Measurements from ENCODE around the gene UNC5CL. TPM values are rescaled to one million over a fixed set of nuclear protein-coding genes. Genes with fewer than 3 reads are reported as not detected.

Gene UNC5CL
- total RNA-seq, 5 donors from 2014 or later (not counting 1 experiment from before 2014, with no cell fraction given): 4.3 to 7.3 (median 5.5) TPM

DNA sequence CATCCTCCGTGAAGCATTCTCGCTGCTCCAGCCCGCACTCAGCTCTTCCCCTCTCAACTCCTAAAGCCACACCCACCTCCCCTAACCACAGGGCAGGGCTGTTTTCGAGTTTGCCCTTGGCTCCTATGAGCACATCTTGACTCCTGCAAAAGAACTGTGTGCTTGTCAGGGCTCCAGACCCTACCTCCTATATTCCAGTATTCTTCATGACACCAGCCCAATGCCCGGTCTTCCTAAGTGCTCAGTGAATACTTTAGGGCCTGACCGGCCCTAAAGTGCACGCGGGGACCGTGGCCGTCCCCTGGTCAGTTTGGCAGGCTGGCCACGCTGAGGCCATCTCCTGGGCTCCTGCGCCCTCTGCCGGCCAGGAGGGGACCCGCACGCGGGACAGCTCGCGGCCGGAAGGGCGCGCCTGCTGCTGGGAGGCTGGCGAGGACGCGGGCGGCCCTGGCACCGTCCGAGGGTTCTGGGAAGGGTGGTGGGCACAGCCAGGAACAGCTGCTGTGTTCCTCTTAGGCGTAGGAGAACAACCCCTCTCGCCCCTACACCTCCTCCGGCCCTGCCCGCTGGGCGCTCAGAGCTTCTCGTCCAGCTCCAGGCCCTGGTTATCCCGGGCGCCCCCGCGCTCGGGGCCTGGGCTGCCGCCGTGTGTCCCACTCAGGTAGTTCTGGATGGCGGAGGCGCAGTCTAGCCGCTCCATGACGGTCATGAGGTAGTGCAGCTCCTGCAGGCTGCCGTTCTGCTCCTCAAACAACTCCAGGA is 11.0 kb downstream of the UNC5CL start:
- H3K4me3 Mint-ChIP-seq: peak overlapping the region; percentile 78 to 84 (median 81)
- H3K9me3 ChIP-seq: no peaks in the 10 kb centered on the region

DNA sequence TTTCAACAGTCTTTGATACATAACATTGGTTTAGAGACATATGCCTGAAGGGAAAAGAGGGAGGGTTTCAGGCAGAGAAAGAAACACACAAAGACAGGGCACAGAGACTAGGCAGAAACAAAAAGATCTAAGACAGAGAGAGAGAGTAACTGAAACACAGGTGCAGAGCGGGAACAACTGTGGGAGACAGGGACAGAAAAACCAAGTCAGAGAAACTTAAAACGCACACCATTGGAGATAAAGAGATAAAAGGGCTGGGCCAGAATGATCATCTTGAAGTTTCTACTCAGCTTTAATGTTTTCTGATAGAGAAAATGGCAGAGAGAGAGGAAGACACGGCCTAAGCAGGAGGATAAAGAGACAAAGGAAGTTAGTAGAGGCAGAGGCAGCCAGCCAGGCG is 11.8 kb downstream of the UNC5CL start:
- no peaks in the 10 kb centered on the region for H3K9me3 Mint-ChIP-seq
- ChIA-PET CTCF (interaction anchor here (0.9 to 1.9 kb wide), 5 partner anchors 13 to 155 kb away, joined by 3 to 7 read pairs (median 3); partner anchors contain the start of genes NFYA (in 1 of the 2) and OARD1 (in 1 of the 2)), POLR2A (no interaction called here)
- H3K4me1 Mint-ChIP-seq: peaks cover 23 to 26% (median 23%) of the 10 kb centered on the region in 3 donors
- H3K4me1 ChIP-seq (ENCODE audit: control insufficient read depth in 1 of 2, extremely low read depth in 1 of 2, insufficient read depth in 2 of 2, low read length in 2 of 2): peaks cover 12 to 22% of the 10 kb centered on the region in 2 experiments
- peak overlapping the region; percentile 50 for H3K27ac ChIP-seq (ENCODE audit: low read length)
- no peaks in the 10 kb centered on the region for H3K9me3 ChIP-seq
- 74% methylated on average over 2 of the region's 4 CpGs for WGBS (ENCODE audit: insufficient coverage)
- H3K27ac Mint-ChIP-seq: peak overlapping the region; percentile 92 to 93
- ATAC-seq (replicated peaks in 1 of 4) (peak in 2 of 4 experiments; percentile 5 to 23), DNase-seq (no peak)
- peak overlapping the region; percentile 78 to 84 (median 81) for H3K4me3 Mint-ChIP-seq
- no peaks in the 10 kb centered on the region for H3K36me3 Mint-ChIP-seq
- no peaks in the 10 kb centered on the region for H3K27me3 ChIP-seq (replicated peaks in 1 of 2; ENCODE audit: control insufficient read depth in 2 of 2, extremely low read depth in 1 of 2, insufficient read depth in 2 of 2, low read length in 1 of 2)
- no peaks in the 10 kb centered on the region for H3K27me3 Mint-ChIP-seq
- no peaks in the 10 kb centered on the region for H3K36me3 ChIP-seq (ENCODE audit: control insufficient read depth in 2 of 2, extremely low read depth in 1 of 2, insufficient read depth in 1 of 2, low read length in 1 of 2)
- peak overlapping the region; percentile 68 to 75 for H3K4me3 ChIP-seq (ENCODE audit: control insufficient read depth in 1 of 2, extremely low read depth in 1 of 2, low read length in 1 of 2)

More for the DNA sequence above, 11.0 kb downstream of the UNC5CL start:
- Mint-ChIP-seq H3K36me3 (no peaks in the 10 kb centered on the region), H3K4me1 (peaks cover 23 to 26% (median 23%) of the 10 kb centered on the region in 3 donors), H3K27ac (peak overlapping the region; percentile 92 to 93), H3K27me3 (no peaks in the 10 kb centered on the region), H3K9me3 (no peaks in the 10 kb centered on the region)
- ATAC-seq (replicated peaks in 1 of 4): peak; percentile 88 to 91 (median 90)
- H3K4me1 ChIP-seq (ENCODE audit: control insufficient read depth in 1 of 2, extremely low read depth in 1 of 2, insufficient read depth in 2 of 2, low read length in 2 of 2): peaks cover 12 to 22% of the 10 kb centered on the region in 2 experiments
- DNase-seq: peak; percentile 21 to 82 (median 57)
- no peaks in the 10 kb centered on the region for H3K27me3 ChIP-seq (replicated peaks in 1 of 2; ENCODE audit: control insufficient read depth in 2 of 2, extremely low read depth in 1 of 2, insufficient read depth in 2 of 2, low read length in 1 of 2)
- peak overlapping the region; percentile 60 for H3K27ac ChIP-seq (ENCODE audit: low read length)
- POLR2A ChIA-PET: interaction anchor here in 1 of 2 donors (0.5 to 1.0 kb wide), 2 partner anchors 35 to 52 kb away, joined by 3 to 4 read pairs; no protein-coding TSS in a partner anchor
- peak overlapping the region; percentile 68 to 75 for H3K4me3 ChIP-seq (ENCODE audit: control insufficient read depth in 1 of 2, extremely low read depth in 1 of 2, low read length in 1 of 2)
- no peaks in the 10 kb centered on the region for H3K36me3 ChIP-seq (ENCODE audit: control insufficient read depth in 2 of 2, extremely low read depth in 1 of 2, insufficient read depth in 1 of 2, low read length in 1 of 2)
- CTCF ChIA-PET: interaction anchor here (0.5 to 1.9 kb wide), 11 partner anchors 9 to 1675 kb away, joined by 3 to 7 read pairs (median 4); partner anchors contain the start of genes NFYA (in 1 of the 2) and OARD1 (in 1 of the 2)
- 1% methylated on average over 45 of the region's 45 CpGs for WGBS (ENCODE audit: insufficient coverage)

DNA sequence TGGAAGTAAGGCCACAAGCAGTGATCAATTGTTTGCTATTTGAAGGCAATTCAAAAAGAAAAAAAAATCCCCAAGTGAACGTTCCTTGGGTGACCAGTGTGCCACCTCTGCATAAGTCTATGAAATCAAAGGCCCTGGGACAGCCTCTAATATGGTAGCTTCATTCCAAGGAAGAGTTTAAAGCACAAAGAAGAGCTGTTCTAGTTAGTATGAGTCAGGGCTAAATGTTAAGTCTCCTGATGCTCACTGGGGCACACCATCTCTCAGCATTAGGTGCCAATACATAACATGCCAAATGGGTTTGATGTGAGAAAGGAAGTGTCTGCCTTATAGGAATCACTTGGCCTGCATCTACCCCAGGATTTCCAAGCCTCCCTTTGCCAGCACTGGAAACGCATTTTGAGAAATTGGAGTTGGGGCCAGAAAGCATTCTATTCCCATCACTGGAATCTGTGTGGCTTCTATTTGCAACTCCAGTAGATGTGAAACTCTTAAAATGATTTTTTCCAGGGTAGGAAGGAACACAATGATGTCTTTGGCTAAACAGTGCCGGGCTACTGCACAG is 13.0 kb downstream of the UNC5CL start:
- DNase-seq (no peak), ATAC-seq (replicated peaks in 1 of 4) (no peak)
- WGBS (ENCODE audit: insufficient coverage): 87% methylated on average over 1 of the region's 3 CpGs
- no peaks in the 10 kb centered on the region for H3K27me3 ChIP-seq (replicated peaks in 1 of 2; ENCODE audit: control insufficient read depth in 2 of 2, extremely low read depth in 1 of 2, insufficient read depth in 2 of 2, low read length in 1 of 2)
- H3K27ac ChIP-seq (ENCODE audit: low read length): no peak overlapping the region
- H3K27me3 Mint-ChIP-seq: no peaks in the 10 kb centered on the region
- H3K36me3 Mint-ChIP-seq: no peaks in the 10 kb centered on the region
- H3K4me3 ChIP-seq (ENCODE audit: control insufficient read depth in 1 of 2, extremely low read depth in 1 of 2, low read length in 1 of 2): no peak overlapping the region
- H3K27ac Mint-ChIP-seq: no peak overlapping the region
- POLR2A ChIA-PET: no interaction called here
- peaks cover 23 to 26% (median 23%) of the 10 kb centered on the region in 3 donors for H3K4me1 Mint-ChIP-seq
- H3K4me1 ChIP-seq (ENCODE audit: control insufficient read depth in 1 of 2, extremely low read depth in 1 of 2, insufficient read depth in 2 of 2, low read length in 2 of 2): peaks cover 12 to 22% of the 10 kb centered on the region in 2 experiments
- peak overlapping the region in 1 of 3 donors; percentile 11 for H3K4me3 Mint-ChIP-seq
- H3K9me3 ChIP-seq: no peaks in the 10 kb centered on the region
- CTCF ChIA-PET: no interaction called here
- no peaks in the 10 kb centered on the region for H3K9me3 Mint-ChIP-seq
- no peaks in the 10 kb centered on the region for H3K36me3 ChIP-seq (ENCODE audit: control insufficient read depth in 2 of 2, extremely low read depth in 1 of 2, insufficient read depth in 1 of 2, low read length in 1 of 2)

DNA sequence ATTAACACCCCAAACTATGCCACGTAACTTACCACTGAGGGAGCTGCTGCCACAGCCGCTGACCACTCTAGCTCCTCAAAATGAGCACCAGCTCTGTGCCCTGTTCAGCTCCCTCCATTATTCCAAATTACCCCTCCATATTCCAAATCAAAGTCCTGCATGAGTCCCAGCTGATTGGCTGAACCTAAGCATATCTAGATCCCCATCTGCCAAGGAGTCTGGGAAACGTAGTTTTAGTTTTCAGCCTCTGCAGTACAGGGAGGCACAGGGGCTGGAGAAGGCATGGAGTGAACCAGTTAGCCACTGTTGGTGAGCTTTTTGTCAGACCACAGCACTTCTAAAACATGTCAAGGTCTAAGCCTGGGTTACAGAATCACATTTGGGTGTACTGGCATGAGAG is 15.9 kb downstream of the UNC5CL start:
- Mint-ChIP-seq H3K27me3 (peaks cover 0 to 2% of the 10 kb centered on the region in 2 donors), H3K27ac (no peak overlapping the region), H3K9me3 (no peaks in the 10 kb centered on the region), H3K4me3 (no peak overlapping the region), H3K4me1 (peaks cover 12 to 13% (median 12%) of the 10 kb centered on the region in 3 donors), H3K36me3 (peaks cover 13% of the 10 kb centered on the region)
- Histone ChIP-seq H3K27me3 (replicated peaks in 1 of 2; ENCODE audit: control insufficient read depth in 2 of 2, extremely low read depth in 1 of 2, insufficient read depth in 2 of 2, low read length in 1 of 2) (no peaks in the 10 kb centered on the region), H3K9me3 (no peaks in the 10 kb centered on the region), H3K36me3 (ENCODE audit: control insufficient read depth in 2 of 2, extremely low read depth in 1 of 2, insufficient read depth in 1 of 2, low read length in 1 of 2) (peaks cover 0 to 3% of the 10 kb centered on the region in 2 donors), H3K4me3 (ENCODE audit: control insufficient read depth in 1 of 2, extremely low read depth in 1 of 2, low read length in 1 of 2) (no peak overlapping the region), H3K4me1 (ENCODE audit: control insufficient read depth in 1 of 2, extremely low read depth in 1 of 2, insufficient read depth in 2 of 2, low read length in 2 of 2) (peaks cover 6 to 10% of the 10 kb centered on the region in 2 experiments), H3K27ac (ENCODE audit: low read length) (no peak overlapping the region)
- WGBS (ENCODE audit: insufficient coverage): 89% methylated on average over 3 of the region's 3 CpGs
- DNase-seq (no peak), ATAC-seq (replicated peaks in 1 of 4) (no peak)
- POLR2A ChIA-PET: no interaction called here
- CTCF ChIA-PET: no interaction called here

DNA sequence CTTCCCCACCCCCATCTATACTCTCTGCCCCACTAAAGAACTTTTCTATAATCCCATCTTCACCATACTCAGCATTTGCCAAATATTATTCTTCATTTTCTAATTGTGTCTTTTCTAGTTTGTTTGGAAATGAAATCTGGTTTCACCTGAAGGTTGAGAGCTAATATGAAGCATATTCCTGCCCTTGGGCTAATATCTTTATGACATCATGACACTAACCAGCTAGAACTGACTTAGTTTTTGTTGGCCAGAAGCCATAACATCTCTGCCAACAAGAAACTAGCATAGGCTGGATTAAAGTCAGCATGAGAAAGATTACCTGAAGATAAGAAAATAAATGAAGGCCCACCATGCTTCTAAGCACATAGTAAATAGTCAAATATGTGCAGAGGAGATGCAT is 16.7 kb downstream of the UNC5CL start:
- CTCF ChIA-PET: no interaction called here

DNA sequence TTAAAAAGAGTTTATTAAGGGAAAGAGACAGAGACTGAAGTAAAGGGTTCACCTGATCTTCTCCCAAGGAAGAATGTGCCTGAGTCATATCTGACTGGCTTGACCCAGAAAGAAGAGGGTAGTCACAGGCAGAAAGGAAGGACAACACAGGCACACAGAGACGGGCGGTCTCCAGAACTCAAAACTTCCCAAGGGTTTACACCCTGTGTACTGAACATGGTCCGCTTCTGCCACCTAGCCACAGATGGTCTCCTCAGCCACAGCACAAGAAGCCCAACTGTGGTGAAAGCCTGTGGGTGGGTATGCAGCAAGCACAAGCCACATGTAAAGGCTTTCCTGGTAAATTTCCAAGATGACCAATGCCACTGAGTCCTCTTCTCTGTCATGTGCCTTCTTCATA is 17.2 kb downstream of the UNC5CL start:
- peaks cover 0 to 7% of the 10 kb centered on the region in 2 donors for H3K36me3 ChIP-seq (ENCODE audit: control insufficient read depth in 2 of 2, extremely low read depth in 1 of 2, insufficient read depth in 1 of 2, low read length in 1 of 2)
- no peaks in the 10 kb centered on the region for H3K4me1 ChIP-seq (ENCODE audit: control insufficient read depth in 1 of 2, extremely low read depth in 1 of 2, insufficient read depth in 2 of 2, low read length in 2 of 2)
- ATAC-seq (replicated peaks in 1 of 4): no peak
- no peak overlapping the region for H3K4me3 Mint-ChIP-seq
- peaks cover under 1 to 2% (median 1%) of the 10 kb centered on the region in 3 donors for H3K4me1 Mint-ChIP-seq
- H3K27ac ChIP-seq (ENCODE audit: low read length): no peak overlapping the region
- no peak overlapping the region for H3K27ac Mint-ChIP-seq
- no peaks in the 10 kb centered on the region for H3K9me3 ChIP-seq
- peaks cover 13% of the 10 kb centered on the region for H3K36me3 Mint-ChIP-seq
- POLR2A ChIA-PET: no interaction called here
- H3K4me3 ChIP-seq (ENCODE audit: control insufficient read depth in 1 of 2, extremely low read depth in 1 of 2, low read length in 1 of 2): no peak overlapping the region
- 100% methylated on average over 3 of the region's 3 CpGs for WGBS (ENCODE audit: insufficient coverage)
- peaks cover 0 to 4% of the 10 kb centered on the region in 2 experiments for H3K27me3 ChIP-seq (replicated peaks in 1 of 2; ENCODE audit: control insufficient read depth in 2 of 2, extremely low read depth in 1 of 2, insufficient read depth in 2 of 2, low read length in 1 of 2)
- H3K27me3 Mint-ChIP-seq: peaks cover 0 to 7% of the 10 kb centered on the region in 2 donors
- no peak for DNase-seq
- CTCF ChIA-PET: no interaction called here
- no peaks in the 10 kb centered on the region for H3K9me3 Mint-ChIP-seq

More for the DNA sequence above, 16.7 kb downstream of the UNC5CL start:
- Mint-ChIP-seq H3K4me3 (no peak overlapping the region), H3K4me1 (peaks cover 5% of the 10 kb centered on the region in 3 donors), H3K9me3 (no peaks in the 10 kb centered on the region), H3K27ac (no peak overlapping the region), H3K27me3 (peaks cover 0 to 3% of the 10 kb centered on the region in 2 donors), H3K36me3 (peaks cover 13% of the 10 kb centered on the region)
- H3K36me3 ChIP-seq (ENCODE audit: control insufficient read depth in 2 of 2, extremely low read depth in 1 of 2, insufficient read depth in 1 of 2, low read length in 1 of 2): peaks cover 0 to 7% of the 10 kb centered on the region in 2 donors
- H3K4me3 ChIP-seq (ENCODE audit: control insufficient read depth in 1 of 2, extremely low read depth in 1 of 2, low read length in 1 of 2): no peak overlapping the region
- H3K27me3 ChIP-seq (replicated peaks in 1 of 2; ENCODE audit: control insufficient read depth in 2 of 2, extremely low read depth in 1 of 2, insufficient read depth in 2 of 2, low read length in 1 of 2): peaks cover 0 to 4% of the 10 kb centered on the region in 2 experiments
- DNase-seq: no peak
- H3K9me3 ChIP-seq: no peaks in the 10 kb centered on the region
- no peak overlapping the region for H3K27ac ChIP-seq (ENCODE audit: low read length)
- ATAC-seq (replicated peaks in 1 of 4): no peak
- peaks cover 2 to 4% of the 10 kb centered on the region in 2 experiments for H3K4me1 ChIP-seq (ENCODE audit: control insufficient read depth in 1 of 2, extremely low read depth in 1 of 2, insufficient read depth in 2 of 2, low read length in 2 of 2)
- POLR2A ChIA-PET: no interaction called here
